HT-29 (cell line): Measurements from ENCODE around the gene GFRA4. TPM values are rescaled to one million over a fixed set of nuclear protein-coding genes. Genes with fewer than 3 reads are reported as not detected.
"Not testable (repeated sequence)": the region's sequence is repeated elsewhere in the genome, so short reads cannot be mapped to it uniquely, and the experiment has no call there.

Experiments
- DNase-seq: peaks from one replicate; pipeline ENCODE4 v3.0.0-alpha.2; 2015; ENCODE audit warnings: low spot score
- total RNA-seq: library from RNA; depleted of rRNA; stranded (reverse); fragments of >200 nt; shearing (Covaris generic); gene quantifications from 2 replicates; pipeline ENCODE4 v1.2.3, GENCODE V29; 2014; rRNA removed

Gene GFRA4
- total RNA-seq, 1 experiment from 2014 or later, result not detected

GRCh38 chr20:3621111-3621510, 42.1 kb downstream of the GFRA4 start:
- DNase-seq, result no peak

- no peak for DNase-seq
Measured at GRCh38 chr20:3616250-3616649, 46.9 kb downstream of the GFRA4 start.

DNA sequence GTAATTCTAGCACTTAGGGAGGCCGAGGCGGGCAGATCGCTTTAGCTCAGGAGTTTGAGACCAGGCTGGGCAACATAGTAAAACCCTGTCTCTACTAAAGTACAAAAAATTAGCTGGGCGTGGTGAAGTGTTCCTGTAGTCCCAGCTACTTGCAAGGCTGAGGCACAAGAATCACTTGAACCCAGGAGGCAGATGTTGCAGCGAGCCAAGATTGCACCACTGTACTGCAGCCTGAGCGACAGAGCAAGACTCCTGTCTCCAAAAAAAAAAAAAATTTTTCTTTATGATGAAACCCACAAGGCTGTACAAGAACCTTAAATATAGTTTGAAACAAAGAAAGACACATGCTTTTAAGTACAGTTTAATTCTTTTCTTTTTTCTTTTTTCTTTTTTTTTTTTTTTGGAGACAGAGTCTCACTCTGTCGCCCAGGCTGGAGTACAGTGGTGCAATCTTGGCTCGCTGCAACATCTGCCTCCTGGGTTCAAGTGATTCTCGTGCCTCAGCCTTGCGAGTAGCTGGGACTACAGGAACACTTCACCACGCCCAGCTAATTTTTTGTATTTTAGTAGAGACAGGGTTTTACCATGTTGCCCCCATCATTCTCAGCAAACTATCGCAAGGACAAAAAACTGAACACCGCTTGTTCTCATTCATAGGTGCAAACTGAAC, 47.9 kb downstream of the GFRA4 start:
- not testable (repeated sequence) for DNase-seq

- DNase-seq, result no peak
Measured at GRCh38 chr20:3614466-3614865, 48.7 kb downstream of the GFRA4 start.

DNA sequence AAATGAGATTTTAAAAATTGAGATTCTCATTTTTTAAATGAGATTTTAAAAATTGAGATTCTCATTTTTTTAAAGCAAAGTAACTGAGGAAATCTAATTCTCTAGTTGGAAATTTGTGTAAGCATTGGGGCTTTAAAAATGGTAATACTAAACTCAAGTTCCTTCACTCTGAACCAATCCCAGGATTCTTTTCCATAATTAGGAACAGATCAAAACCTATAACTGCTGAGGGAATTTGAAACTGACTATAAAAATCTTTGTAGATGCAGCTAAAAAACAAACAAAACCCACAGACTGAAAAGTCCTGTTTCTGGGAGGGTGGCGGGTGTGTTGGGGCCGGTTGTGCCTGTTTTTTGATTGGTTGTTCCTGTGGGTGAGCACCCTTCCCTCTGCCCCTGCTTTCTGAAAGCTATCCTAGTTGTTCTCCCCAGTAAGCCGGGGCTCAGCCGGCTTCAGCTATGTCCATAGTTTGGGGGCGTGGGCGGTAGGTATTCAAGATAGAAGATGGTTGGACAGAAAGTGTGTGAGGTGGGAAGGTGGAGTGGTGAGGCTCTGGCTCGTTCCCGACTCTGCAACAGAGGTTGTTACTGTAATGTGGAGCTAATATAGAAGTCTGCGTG, 49.3 kb downstream of the GFRA4 start:
- no peak for DNase-seq

- DNase-seq, result peak; percentile 26
Measured at GRCh38 chr20:3612795-3613572, 50.2 kb downstream of the GFRA4 start.

- no peak for DNase-seq
Measured at GRCh38 chr20:3611901-3612300, 51.3 kb downstream of the GFRA4 start.

Other genes with a start within 250 kb of the GFRA4 start
- 3.3 and 5.9 TPM in 2 replicates for gene ATRN, start 192.4 kb downstream of the GFRA4 start, total RNA-seq
- gene ADAM33, start 18.6 kb upstream of the GFRA4 start, total RNA-seq, result not detected in 2 replicates
- not detected in 2 replicates for gene SIGLEC1, start 49.2 kb upstream of the GFRA4 start, total RNA-seq
- gene HSPA12B, start 69.3 kb upstream of the GFRA4 start, total RNA-seq, result not detected in 2 replicates
- 137 TPM in 2 replicates for gene ADISSP, start 104.4 kb upstream of the GFRA4 start, total RNA-seq
- 0.81 and 0.92 TPM in 2 replicates for gene SPEF1, start 118.0 kb upstream of the GFRA4 start, total RNA-seq
- gene CENPB, start 123.3 kb upstream of the GFRA4 start, total RNA-seq, result 205 and 222 TPM in 2 replicates
- gene CDC25B, start 132.9 kb upstream of the GFRA4 start, total RNA-seq, result 71.1 and 71.6 TPM in 2 replicates
- 40.2 and 41.0 TPM in 2 replicates for gene AP5S1, start 157.1 kb upstream of the GFRA4 start, total RNA-seq
- 23.8 and 27.3 TPM in 2 replicates for gene MAVS, start 183.4 kb upstream of the GFRA4 start, total RNA-seq
- gene PANK2, start 226.0 kb upstream of the GFRA4 start, total RNA-seq, result 34.6 and 39.1 TPM in 2 replicates